OCI-LY7 (cell line): ENCODE data around the gene TBC1D4. TPM values are rescaled to one million over a fixed set of nuclear protein-coding genes. Genes with fewer than 3 reads are reported as not detected.

Source experiments
- BruUV-seq: library from RNA; stranded (reverse); fragments of 400-500 nt; replicated peaks from 2 replicates; lab custom pipeline; 2021; lab: Mats Ljungman, UMichigan
- CTCF ChIA-PET: fragments of 300-600 bp; sonication (Branson Sonifier 250); formaldehyde crosslinking; loops from one replicate; lab custom pipeline; 2022; ENCODE audit warnings: antibody characterized with exemption; ENCODE audit not compliant: unreplicated experiment; lab: Charles Lee
- POLR2A ChIA-PET: fragments of 300-600 bp; sonication (Branson Sonifier 250); formaldehyde crosslinking; loops from one replicate; lab custom pipeline; 2022; ENCODE audit warnings: antibody characterized with exemption; lab: Charles Lee
- DNase-seq: peaks from one replicate; pipeline ENCODE4 v3.0.0-alpha.2; 2015; ENCODE audit warnings: low spot score
- H2AFZ ChIP-seq: fragments of 200-600 bp; sonication (generic), shearing (Covaris generic); 2 replicates; pipeline ENCODE4 v1.6.1; 2014; ENCODE audit warnings: mild to moderate bottlenecking, antibody characterized with exemption, low read length, moderate library complexity
- H3K27ac ChIP-seq: fragments of 200-600 bp; sonication (generic); 2 replicates; pipeline ENCODE4 v1.5.1; 2014; ENCODE audit warnings: mixed run types, low read depth, mild to moderate bottlenecking, moderate library complexity, low read length, inconsistent platforms; ENCODE audit not compliant: poor library complexity, severe bottlenecking
- H3K36me3 ChIP-seq: fragments of 200-600 bp; sonication (generic); 2 replicates; pipeline ENCODE4 v1.6.1; 2014; ENCODE audit warnings: mild to moderate bottlenecking, antibody characterized with exemption, low read length, moderate library complexity, mixed read lengths; ENCODE audit not compliant: insufficient read depth
- H3K4me1 ChIP-seq: fragments of 200-600 bp; sonication (generic); 2 replicates; pipeline ENCODE4 v1.5.1; 2014; ENCODE audit warnings: mild to moderate bottlenecking, low read length; ENCODE audit not compliant: insufficient read depth, poor library complexity, severe bottlenecking
- H3K4me2 ChIP-seq: fragments of 200-600 bp; sonication (generic); 2 replicates; pipeline ENCODE4 v1.6.1; 2014; ENCODE audit warnings: mild to moderate bottlenecking, low read length
- H3K4me3 ChIP-seq: fragments of 200-600 bp; sonication (generic); 2 replicates; pipeline ENCODE4 v1.5.1; 2014; ENCODE audit warnings: mild to moderate bottlenecking, low read depth, low read length; ENCODE audit not compliant: poor library complexity, severe bottlenecking
- H3K79me2 ChIP-seq: fragments of 200-600 bp; sonication (generic); 2 replicates; pipeline ENCODE4 v1.6.1; 2016; ENCODE audit warnings: low read depth, mild to moderate bottlenecking, low read length, moderate library complexity, mixed read lengths; ENCODE audit not compliant: insufficient read depth
- H3K9me2 ChIP-seq: fragments of 200-600 bp; sonication (generic); 2 replicates; pipeline ENCODE4 v1.6.1; 2016; ENCODE audit warnings: mild to moderate bottlenecking, low read length, mixed read lengths; ENCODE audit not compliant: insufficient read depth
- H3K9me3 ChIP-seq: fragments of 200-600 bp; sonication (generic); 2 replicates; pipeline ENCODE4 v1.6.1; 2014; ENCODE audit warnings: mild to moderate bottlenecking, mixed run types, low read length, mixed read lengths
- H4K20me1 ChIP-seq: fragments of 200-600 bp; sonication (generic); 2 replicates; pipeline ENCODE4 v1.6.1; 2014; ENCODE audit warnings: mild to moderate bottlenecking, antibody characterized with exemption, low read length, moderate library complexity, mixed read lengths; ENCODE audit not compliant: insufficient read depth
- EZH2phosphoT487 ChIP-seq: fragments of 200-600 bp; sonication (generic); IDR thresholded peaks from 2 replicates; pipeline ENCODE4 v1.6.1; 2018; ENCODE audit warnings: low read depth, borderline replicate concordance, mild to moderate bottlenecking, mixed run types, antibody characterized with exemption, low read length, moderate library complexity, mixed read lengths
- intact Hi-C: fragments of 100-400 bp; cut with micrococcal nuclease; formaldehyde crosslinking; loops from one replicate; pipeline ENCODE4 v1.10.0; 2022; ENCODE audit not compliant: unreplicated experiment
- total RNA-seq, 2 experiments: library from RNA; depleted of rRNA in 1 of 2; stranded (reverse); fragments of >200 nt in 1 of 2; shearing (Covaris generic) in 1 of 2; gene quantifications; 2 replicates each; pipeline ENCODE4 v1.2.3, GENCODE V29; 2014 to 2022
- TF ChIP-seq, protein P1 (sequence below): fragments of 200-600 bp; sonication (generic); conservative IDR thresholded peaks from 2 replicates; pipeline ENCODE4 v1.5.1; 2014; ENCODE audit warnings: mild to moderate bottlenecking, antibody characterized with exemption, low read length, moderate library complexity, mixed read lengths

Gene TBC1D4
- total RNA-seq, 2 experiments from 2014 or later, result 21.7 to 24.3 TPM

DNA sequence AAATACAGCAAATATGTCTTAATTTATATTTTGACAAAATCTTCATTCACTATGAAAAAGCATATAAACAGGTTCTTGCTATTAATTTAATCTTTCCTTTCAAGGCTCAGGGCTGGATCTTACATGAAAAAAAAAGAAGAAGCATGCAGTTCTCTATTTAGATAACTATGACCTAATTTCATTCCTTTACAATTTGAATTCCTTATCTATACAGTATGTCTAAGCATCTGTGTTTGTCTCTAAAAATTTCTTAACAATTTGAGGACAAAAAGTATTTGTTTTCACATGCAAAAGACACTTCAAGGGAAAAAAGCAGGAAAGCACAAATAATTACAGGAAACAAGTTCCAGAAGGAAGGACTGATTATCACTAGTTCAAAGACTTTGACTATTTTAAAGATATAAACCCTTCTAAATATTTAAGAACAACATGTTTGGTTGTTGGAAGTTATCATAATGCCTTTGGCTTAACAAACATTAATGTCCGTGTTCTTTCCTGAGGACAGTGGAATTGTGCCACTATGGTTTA, 157.5 kb downstream of the TBC1D4 start:
- ChIA-PET POLR2A (interaction anchor here (0.7 to 1.5 kb wide), 3 partner anchors 9 to 94 kb away, joined by 3 to 5 read pairs (median 3); no protein-coding TSS in a partner anchor), CTCF (no interaction called here)
- Histone ChIP-seq H2AFZ (no peak overlapping the region), H3K79me2 (no peaks in the 10 kb centered on the region), H4K20me1 (no peaks in the 10 kb centered on the region), H3K4me3 (no peak overlapping the region), H3K4me2 (no peak overlapping the region), H3K27ac (no peak overlapping the region), H3K9me2 (no peaks in the 10 kb centered on the region), H3K9me3 (no peaks in the 10 kb centered on the region), H3K4me1 (no peaks in the 10 kb centered on the region), H3K36me3 (peaks cover 15% of the 10 kb centered on the region; the same call in 1 of the 2 replicates)
- BruUV-seq, result no TSS peak
- TF ChIP-seq, protein P1, sequence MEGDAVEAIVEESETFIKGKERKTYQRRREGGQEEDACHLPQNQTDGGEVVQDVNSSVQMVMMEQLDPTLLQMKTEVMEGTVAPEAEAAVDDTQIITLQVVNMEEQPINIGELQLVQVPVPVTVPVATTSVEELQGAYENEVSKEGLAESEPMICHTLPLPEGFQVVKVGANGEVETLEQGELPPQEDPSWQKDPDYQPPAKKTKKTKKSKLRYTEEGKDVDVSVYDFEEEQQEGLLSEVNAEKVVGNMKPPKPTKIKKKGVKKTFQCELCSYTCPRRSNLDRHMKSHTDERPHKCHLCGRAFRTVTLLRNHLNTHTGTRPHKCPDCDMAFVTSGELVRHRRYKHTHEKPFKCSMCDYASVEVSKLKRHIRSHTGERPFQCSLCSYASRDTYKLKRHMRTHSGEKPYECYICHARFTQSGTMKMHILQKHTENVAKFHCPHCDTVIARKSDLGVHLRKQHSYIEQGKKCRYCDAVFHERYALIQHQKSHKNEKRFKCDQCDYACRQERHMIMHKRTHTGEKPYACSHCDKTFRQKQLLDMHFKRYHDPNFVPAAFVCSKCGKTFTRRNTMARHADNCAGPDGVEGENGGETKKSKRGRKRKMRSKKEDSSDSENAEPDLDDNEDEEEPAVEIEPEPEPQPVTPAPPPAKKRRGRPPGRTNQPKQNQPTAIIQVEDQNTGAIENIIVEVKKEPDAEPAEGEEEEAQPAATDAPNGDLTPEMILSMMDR, result no peak
- no peak for TF ChIP-seq EZH2phosphoT487
- no peak for DNase-seq
- intact Hi-C loops, result no loop called here

DNA sequence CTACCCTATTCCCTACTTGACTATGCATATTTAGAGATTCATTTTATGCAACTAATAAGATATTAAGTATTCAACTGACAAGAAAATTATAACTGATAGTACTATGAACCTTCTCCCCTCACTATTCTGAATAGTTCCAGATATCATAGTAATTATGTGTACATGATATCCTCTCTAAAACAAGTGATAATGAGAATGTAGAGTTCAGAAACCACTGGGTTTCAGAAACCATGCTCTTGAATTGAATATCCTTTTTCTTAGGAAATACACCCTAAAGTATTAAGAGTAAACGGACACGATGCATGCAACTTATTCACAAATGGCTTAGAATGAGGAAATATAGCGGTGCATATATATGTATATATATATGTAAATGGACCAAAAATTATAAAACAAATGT, 160.9 kb downstream of the TBC1D4 start:
- Histone ChIP-seq H3K4me2 (no peak overlapping the region), H2AFZ (no peak overlapping the region)

DNA sequence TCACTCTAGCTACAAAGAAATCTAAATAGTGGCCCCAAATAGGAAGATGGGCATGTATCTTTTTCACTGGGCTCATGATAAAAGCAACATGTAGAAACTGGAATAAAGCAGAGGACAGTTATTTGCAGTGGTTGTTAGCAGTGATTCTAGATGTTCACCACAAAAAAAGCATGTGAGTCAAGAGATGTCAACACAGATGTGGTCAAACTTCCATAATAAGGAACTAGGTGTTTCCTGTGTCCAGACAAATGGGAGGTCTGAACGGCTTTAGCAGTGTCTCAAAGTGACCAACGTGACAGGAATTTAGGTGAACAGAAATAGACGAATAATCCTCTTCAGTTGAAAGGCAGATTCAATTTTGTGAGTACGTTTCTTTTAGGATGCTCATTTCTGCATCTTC, 162.7 kb downstream of the TBC1D4 start:
- Histone ChIP-seq H3K79me2 (no peaks in the 10 kb centered on the region), H2AFZ (no peak overlapping the region), H3K9me2 (no peaks in the 10 kb centered on the region), H4K20me1 (no peaks in the 10 kb centered on the region), H3K4me1 (no peaks in the 10 kb centered on the region), H3K9me3 (no peaks in the 10 kb centered on the region), H3K4me3 (no peak overlapping the region), H3K27ac (no peak overlapping the region), H3K4me2 (no peak overlapping the region), H3K36me3 (0 out of 2 replicates have a peak, but pooled peaks cover 8% of the 10 kb centered on the region)
- intact Hi-C loops, result no loop called here
- BruUV-seq, result no TSS peak
- POLR2A ChIA-PET, result interaction anchor here (1.0 to 1.6 kb wide), 3 partner anchors 8 to 10 kb away, joined by 3 to 5 read pairs (median 4); no protein-coding TSS in a partner anchor
- TF ChIP-seq, protein P1, result no peak
- TF ChIP-seq EZH2phosphoT487, result no peak
- CTCF ChIA-PET, result no interaction called here
- no peak for DNase-seq

More for the DNA sequence above, 160.9 kb downstream of the TBC1D4 start:
- DNase-seq, result no peak
- ChIA-PET CTCF (no interaction called here), POLR2A (no interaction called here)
- H3K4me3 ChIP-seq, result no peak overlapping the region
- no peaks in the 10 kb centered on the region for H4K20me1 ChIP-seq
- H3K36me3 ChIP-seq, result peaks cover 15% of the 10 kb centered on the region; the same call in 1 of the 2 replicates
- no peak overlapping the region for H3K27ac ChIP-seq
- H3K9me2 ChIP-seq, result no peaks in the 10 kb centered on the region
- no TSS peak for BruUV-seq
- intact Hi-C loops, result no loop called here
- no peak for TF ChIP-seq EZH2phosphoT487
- TF ChIP-seq, protein P1, result no peak
- H3K79me2 ChIP-seq, result no peaks in the 10 kb centered on the region
- H3K4me1 ChIP-seq, result no peaks in the 10 kb centered on the region
- no peaks in the 10 kb centered on the region for H3K9me3 ChIP-seq
